ENCODE measurements around the gene HAO2.
A peak's percentile ranks its signal among the peaks of the same experiment; 100 is the strongest.

HAO2 gene

DNA sequence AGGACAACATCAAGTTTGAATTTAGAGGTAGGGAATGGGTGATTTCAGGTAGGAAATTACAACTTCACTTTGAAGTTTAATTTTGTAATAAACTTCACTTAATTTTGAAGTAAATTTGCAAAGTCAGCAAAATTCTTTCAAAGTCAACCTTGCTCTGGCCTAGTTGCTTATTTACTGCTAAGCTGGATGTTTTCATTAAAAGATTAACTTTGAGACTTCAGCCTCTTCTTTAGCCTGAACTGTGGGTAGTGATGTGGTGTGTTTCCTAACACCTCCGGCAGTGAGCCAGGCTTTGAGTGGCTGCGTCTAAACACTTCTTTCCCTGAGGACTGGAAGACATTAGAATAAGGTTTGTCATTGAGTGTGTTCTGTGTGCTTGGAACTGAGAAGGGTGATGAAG is at the start of gene HAO2:
TSS of gene HAO2 (plus strand) at position 232 of the 400 bp plus-strand sequence. CDS start 12,301 bp downstream, outside the sequence.
- no peak for DNase-seq
- TF ChIP-seq GATA1 (IDR thresholded peaks at IDR 0.05; ENCODE audit: low read depth, low read length) (no peak), POLR2A (IDR thresholded peaks at IDR 0.05; ENCODE audit: low read length) (no peak)

DNA sequence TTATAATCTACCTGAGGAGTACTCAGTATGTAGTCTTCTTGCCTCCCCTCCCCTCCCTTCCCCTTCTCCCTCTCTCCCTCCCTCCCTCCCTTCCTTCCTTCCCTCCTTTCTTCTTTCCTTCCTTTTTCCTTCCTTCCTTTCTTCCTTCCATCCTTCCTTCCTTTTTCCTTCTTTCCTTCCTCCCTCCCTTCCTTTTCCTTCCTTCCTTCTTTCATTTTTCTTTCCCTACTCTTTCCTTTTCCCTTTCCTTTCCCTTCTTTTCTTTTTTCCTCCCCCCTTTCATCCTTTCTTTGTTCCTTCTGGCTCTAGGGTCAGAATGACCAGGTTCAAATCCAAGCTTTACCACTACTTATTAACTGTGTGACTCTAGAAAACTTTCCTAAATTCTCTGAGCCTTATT is 48.5 kb upstream of the HAO2 start:
- TF ChIP-seq GATA1 (IDR thresholded peaks at IDR 0.05; ENCODE audit: low read depth, low read length) (no peak), POLR2A (IDR thresholded peaks at IDR 0.05; ENCODE audit: low read length) (no peak)
- no peak for DNase-seq

DNA sequence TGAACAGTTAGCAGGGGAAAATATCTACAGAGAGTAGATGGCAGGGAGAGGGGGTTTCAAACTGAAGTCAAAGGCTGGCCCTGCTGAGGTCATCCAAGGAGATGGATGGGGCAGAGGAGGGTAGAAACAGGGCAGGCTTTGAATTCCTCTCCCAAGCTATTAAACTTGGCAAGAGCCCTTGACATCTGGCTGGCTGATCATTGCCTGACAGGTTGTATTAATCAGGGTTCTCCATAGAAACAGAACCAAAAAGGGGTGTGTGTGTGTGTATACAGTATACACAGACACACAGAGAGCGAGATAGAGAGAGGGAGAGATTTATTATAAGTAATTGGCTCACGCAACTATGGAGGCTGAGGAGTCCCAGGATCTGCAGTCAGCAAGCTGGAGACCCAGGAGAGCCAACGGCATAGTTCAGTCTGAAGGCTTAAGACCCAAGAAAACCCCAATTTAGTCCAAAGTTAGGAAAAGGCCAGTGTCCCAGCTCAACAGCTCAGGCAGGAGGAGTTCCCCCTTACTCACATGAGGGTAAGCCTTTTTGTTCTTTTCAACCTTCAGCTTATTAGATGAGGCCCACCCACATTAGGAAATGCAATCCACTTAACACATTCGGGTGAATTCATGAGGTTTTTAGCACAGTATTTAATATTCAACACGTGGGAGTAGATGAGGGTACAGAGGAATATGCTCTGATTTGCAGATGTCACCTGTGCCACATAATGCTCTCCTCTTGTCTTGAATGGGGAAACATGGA is 46.7 kb upstream of the HAO2 start:
- no peak for DNase-seq
- TF ChIP-seq GATA1 (IDR thresholded peaks at IDR 0.05; ENCODE audit: low read depth, low read length) = no peak
- TF ChIP-seq POLR2A (IDR thresholded peaks at IDR 0.05; ENCODE audit: low read length) = no peak

DNA sequence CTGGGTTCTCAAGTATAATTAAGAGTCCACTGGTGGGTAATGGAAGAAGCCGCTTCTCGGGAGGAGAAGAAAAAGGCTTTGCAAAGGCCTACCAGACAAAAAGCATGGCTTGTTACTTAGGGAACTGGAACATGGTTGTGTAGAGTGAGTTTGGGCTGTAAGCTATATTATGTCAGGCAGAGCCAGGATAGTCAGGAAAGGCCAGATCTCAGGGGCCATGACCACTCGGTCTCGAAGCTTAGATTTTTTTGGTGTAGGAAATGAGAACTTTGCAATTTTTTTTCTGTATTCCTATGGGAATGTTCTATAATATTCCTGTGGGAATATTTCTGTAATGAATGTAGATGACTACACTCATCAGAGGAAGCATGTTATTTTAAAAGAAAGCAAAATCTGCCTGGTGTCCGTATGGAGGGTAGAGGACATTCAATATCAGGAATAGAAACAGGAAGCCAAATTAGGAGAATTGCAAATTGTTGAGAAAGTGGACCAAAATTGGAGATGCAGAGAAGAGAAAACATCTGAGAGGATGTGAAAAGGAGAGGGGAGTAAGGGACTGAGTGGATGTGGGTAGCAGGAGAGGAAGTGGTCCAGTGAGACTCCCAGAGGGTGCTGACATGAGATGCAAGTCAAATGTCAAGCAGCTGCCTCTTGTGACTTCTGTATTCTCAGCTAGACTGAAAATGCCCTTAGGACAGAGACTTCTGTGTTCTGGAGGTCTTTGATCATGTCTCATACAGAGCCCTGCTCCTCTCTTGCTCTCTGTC is 45.2 kb upstream of the HAO2 start:
- TF ChIP-seq POLR2A (IDR thresholded peaks at IDR 0.05; ENCODE audit: low read length) (no peak), GATA1 (IDR thresholded peaks at IDR 0.05; ENCODE audit: low read depth, low read length) (no peak)
- no peak for DNase-seq

DNA sequence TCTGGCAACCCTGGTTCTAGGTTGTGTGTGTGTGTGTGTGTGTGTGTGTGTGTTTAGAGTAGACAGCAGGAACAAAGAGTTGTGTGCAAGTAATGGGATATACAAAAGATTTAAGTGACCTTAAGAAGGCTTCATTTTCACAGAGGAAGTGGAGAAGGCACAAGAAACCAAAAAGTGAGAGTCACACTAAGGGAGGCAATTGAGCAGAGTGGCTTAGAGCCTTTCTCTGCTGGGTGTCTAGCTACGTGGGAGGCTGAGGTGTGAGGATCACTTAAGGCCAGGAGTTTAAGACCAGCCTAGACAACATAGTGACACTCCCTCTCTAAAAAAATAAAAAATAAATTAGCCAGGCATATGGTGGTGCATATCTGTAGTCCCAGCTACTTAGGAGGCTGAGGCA is 44.4 kb upstream of the HAO2 start:
- no peak for DNase-seq
- TF ChIP-seq GATA1 (IDR thresholded peaks at IDR 0.05; ENCODE audit: low read depth, low read length) = no peak

DNA sequence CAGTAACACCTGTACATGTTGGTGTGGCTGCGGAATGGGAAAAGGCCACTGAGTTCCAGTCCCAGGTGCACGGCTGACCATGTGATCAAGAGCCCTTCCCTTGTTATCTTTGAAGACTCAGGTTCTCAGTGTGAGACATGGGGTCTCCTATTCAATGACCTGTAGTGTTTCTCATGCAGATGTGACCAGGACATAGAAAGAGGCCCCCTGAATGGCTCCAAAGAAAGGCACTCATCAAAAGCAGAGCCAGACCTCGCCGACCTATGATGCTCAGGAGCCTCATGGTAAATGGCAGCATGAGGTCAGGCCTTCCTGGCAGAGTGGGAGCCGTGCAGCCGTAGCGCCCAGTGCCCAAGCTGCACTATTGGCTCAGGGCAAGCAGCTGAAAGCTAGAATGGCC is 42.3 kb upstream of the HAO2 start:
- TF ChIP-seq POLR2A (IDR thresholded peaks at IDR 0.05; ENCODE audit: low read length) (no peak), GATA1 (IDR thresholded peaks at IDR 0.05; ENCODE audit: low read depth, low read length) (no peak)
- no peak for DNase-seq

DNA sequence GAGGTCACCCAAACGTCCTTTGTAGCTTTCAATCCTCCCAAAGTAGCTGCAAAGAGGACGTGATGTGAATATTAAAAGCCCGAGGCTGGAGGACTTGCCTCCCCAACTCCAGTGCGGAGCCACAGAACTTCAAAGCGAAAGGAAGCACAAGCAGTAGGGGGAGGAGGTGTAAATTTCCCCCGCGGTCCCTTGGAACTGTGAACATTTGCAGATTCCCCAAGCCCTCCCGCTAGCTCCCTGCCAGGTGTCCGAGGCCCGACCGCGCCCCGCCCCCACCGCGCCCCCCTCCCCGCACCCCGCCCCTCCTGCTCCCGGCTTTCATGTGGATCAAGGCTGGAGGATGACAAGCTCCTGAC is 41.5 kb upstream of the HAO2 start:
- DNase-seq = no peak
- TF ChIP-seq POLR2A (IDR thresholded peaks at IDR 0.05; ENCODE audit: low read length) = no peak
- TF ChIP-seq GATA1 (IDR thresholded peaks at IDR 0.05; ENCODE audit: low read depth, low read length) = no peak

DNA sequence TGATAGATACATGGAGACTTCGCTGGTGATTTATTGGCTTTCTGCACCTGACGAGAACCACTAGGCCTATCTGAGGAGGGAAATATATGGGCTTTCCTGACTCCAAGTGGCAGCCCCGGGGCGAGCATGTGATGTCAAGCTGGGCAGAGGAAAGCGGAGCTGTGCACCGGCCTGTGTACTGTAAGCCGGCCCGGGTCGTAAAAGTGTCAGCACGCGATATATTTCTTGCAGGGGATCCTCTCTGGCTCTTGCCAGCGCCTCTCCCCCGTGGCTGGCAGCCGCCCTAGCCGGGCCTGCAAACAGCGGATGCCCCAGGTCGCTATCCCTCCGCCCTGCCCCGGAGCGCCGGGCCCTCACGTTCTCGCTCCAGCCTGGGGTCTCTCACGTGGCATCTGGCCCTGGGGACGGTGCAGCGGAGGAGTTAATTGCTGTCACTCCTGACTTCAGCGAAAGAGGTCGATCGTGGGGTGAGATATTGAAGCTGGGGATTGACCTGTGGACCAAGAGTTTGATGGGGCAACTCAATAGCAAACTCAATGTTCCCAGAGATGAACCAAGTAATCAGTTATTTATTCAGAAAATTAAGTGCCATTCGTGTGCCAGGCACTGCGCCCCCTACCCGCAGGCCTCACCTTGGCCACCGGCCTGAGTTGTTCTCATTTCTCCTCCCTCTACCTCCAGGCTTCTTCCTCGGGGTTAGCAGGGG is 41.0 kb upstream of the HAO2 start:
- no peak for TF ChIP-seq POLR2A (IDR thresholded peaks at IDR 0.05; ENCODE audit: low read length)
- TF ChIP-seq GATA1 (IDR thresholded peaks at IDR 0.05; ENCODE audit: low read depth, low read length) = no peak
- peak in 1 of 2 experiments; percentile 9 for DNase-seq

DNA sequence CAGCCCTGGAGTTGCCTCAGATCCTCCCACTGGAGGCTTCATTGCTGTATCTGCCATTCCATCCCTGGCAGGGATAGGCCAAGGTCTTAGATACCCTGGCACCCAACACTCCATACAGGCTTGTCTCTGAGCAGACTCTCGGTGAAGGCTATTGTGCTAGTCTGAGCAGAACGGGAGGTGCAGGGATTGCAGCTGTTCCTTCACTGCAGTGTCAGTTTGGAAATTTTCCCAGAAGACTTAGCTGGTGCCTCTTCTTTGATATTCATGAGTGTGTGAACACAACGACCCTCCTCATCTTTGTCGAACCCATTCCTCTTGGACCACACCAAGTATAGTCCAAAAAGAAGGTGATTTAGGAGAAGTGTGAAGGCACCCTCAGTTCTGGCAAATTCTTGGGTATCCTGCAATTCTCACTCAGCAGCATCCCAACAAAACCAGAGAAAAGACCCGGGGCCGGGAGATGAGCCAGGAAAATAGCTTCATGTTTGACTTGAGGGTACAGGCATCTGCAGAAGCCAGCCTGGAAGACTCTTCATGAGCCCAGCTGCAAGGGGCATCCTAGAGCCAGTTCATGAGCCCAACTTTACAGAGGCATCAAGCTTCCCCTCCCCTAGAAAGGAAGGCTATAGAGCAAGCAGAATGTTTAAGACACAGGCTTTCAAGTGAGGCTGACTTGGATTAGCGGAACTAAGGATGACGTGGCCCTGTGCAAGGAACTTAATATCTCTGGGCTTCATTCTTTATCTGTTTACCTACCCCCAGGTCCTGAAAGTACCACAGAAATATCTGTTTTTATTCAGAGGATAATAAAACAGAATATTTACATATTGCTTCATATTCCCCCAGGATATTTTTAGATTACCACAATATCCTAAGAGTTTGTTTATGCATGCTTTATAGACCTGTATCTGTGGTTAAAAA is 38.8 kb upstream of the HAO2 start:
- no peak for DNase-seq
- TF ChIP-seq GATA1 (IDR thresholded peaks at IDR 0.05; ENCODE audit: low read depth, low read length) = no peak
- no peak for TF ChIP-seq POLR2A (IDR thresholded peaks at IDR 0.05; ENCODE audit: low read length)

DNA sequence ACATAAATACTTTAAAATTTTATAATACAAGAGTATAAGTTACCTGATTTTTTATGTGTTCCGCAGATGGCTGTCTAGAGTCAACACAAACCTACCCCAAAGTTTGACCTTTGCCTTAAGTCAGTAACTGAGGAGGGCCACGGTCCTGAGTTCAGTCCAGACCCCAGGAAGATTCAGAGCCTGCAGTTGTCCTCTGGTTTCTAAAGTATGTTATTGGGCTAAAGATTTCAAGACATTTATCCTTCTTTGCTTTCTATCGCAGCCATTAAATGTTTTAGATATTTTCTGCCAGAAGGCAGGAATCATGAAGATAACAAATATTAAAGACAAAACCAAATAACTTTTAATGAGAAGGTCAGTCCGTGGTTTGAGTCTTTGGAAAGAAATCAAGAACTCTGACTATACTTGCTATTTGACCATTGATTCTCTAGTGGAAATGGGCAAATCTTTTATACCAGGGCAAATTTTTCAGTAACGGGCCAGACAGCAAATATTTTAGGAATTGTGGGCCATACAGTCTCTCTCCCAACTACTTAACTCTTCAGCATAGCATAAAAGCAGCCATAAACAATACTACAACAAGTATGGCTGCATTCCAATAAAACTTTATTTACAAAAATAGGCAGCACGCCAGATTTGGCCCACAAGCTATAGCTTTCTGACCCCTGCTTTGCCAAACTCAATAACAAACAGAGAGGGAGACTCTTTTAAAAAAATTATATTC is 38.0 kb upstream of the HAO2 start:
- DNase-seq = no peak
- TF ChIP-seq POLR2A (IDR thresholded peaks at IDR 0.05; ENCODE audit: low read length) (no peak), GATA1 (IDR thresholded peaks at IDR 0.05; ENCODE audit: low read depth, low read length) (no peak)

DNA sequence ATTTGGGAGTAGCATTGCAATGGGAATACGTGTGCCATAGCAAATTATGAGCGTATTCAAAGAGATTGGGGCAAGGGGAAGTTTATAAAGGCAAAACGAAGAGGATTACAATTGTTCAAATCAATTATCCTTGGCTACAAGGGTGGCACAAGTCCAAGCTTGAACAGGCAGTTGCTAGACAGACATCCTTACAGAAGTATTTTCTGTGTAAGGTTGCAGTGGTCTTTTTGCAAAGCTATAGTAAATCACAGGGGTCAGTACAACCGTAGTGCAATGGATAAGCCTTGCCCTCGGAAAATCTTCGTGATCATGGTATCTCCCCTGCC is 37.4 kb upstream of the HAO2 start:
- no peak for TF ChIP-seq POLR2A (IDR thresholded peaks at IDR 0.05; ENCODE audit: low read length)
- no peak for TF ChIP-seq GATA1 (IDR thresholded peaks at IDR 0.05; ENCODE audit: low read depth, low read length)
- DNase-seq = no peak

DNA sequence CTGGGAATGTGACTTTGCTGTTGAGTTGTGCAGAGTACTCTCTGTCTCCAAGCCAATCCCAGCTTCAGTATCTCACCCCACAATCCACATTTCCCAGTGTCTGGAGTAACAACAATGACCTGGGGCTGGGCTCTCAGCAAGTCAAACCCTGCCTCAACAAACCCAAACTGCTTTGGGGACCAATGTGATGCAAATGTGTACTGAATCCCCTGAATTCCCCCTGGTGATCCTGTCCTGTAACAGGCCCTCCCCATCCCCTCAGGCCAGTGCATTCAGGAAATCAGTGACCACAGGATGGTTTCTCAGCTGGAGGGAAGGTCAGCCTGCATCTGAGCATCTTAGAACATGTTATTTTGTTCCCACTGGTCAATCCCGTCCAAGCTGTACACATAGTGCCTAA is 36.7 kb upstream of the HAO2 start:
- no peak for TF ChIP-seq POLR2A (IDR thresholded peaks at IDR 0.05; ENCODE audit: low read length)
- no peak for TF ChIP-seq GATA1 (IDR thresholded peaks at IDR 0.05; ENCODE audit: low read depth, low read length)
- DNase-seq = no peak

DNA sequence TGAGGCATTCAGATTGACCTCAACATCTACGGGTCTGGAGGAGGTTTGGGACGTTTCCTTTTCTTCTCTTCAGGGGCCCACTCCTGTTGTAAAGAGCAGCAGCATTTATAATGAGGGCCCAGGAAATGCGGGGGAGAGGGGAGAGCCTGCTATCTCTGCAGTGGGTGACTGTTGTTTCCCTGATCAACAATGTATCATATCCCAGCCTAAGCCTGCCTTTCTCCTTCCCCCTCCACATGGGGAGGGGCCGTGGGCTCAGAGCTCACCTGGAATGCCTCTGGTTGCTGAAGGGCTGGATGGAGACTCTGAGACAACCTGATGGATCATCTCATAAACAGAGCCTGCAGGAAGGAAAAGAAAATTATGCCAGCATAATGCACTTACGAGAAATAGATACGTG is 36.0 kb upstream of the HAO2 start:
- DNase-seq = no peak
- TF ChIP-seq GATA1 (IDR thresholded peaks at IDR 0.05; ENCODE audit: low read depth, low read length) = no peak
- no peak for TF ChIP-seq POLR2A (IDR thresholded peaks at IDR 0.05; ENCODE audit: low read length)

Data from erythroblast (primary cell).